ENCODE measurements around the gene PROC.

PROC gene

GRCh38 chr2:127418300-127419111 lies at the start of gene PROC:
Gene PROC, plus strand, starts transcription at chr2:127418427. Its CDS starts 1,516 bp downstream, at chr2:127419943.
- DNase-seq (ENCODE audit: low spot score) = no peak

DNA sequence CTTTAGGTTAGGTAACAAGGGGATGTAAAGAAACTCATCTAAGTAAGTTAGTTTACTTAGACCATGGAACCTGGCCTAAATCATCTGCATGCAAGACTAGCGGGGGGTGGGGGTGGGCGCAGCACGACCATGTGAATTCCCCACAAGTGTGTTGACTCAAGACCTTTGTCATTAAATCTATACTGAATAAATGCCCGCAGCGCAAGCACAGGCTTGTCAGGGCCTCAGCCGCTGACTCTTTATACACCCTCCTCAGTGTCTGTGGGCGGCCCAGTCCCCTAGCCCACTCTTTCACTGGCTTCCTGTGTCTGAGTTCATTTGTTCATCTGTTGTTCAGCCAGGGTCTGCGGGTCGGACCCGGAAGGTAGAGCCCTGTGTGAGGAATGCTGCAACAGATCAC lies 48.2 kb upstream of the PROC start:
- DNase-seq (ENCODE audit: low spot score) = no peak

DNA sequence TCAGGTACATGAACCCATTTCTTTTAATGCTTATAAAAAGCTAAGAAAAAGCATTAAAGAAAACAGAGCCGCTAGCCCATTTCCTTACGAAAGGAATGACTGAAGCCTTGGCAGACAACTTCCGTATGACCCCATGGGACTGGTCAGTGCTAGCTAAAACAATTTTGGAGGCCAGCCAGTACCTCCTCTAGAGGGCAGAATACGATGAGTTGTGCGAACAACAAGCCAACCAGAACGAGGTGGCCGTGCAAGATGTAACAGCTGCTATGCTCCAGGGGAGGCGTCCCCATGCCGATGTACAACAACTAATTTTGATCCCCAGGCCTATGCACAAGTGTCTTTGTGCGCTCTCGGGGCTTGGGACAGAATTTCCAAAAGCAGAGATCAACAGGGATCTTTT lies 47.2 kb upstream of the PROC start:
- no peak for DNase-seq (ENCODE audit: low spot score)

DNA sequence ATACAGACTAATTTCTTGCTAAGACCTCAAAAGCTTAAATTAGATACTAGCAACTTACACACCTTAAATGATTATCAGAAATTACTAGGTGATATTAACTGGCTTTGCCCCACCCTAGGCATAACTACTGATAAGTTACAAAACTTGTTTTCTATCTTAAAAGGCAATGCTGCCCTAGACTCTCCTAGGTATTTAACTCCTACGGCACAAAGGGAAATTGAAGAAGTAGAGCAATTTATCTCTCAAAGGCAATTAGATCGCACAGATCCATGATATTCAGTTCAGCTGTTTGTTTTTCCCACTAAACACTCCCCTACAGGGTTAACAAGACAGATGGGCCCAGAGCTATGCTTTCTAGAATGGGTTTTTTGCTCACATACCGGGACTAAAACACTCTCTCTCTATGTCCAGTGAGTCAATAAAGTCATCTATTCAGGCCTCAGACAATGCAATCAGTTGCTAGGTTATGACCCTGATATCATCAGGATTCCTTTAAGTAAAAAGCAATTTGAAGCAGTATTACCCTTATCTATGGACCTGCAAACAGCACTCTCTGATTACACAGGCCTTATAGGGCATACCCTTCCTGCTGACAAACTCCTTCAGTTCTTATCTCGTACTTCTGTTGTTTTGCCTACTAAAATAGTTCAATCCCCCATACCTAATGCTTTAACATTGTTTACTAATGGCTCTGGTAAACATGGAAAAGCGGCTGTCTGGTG lies 44.7 kb upstream of the PROC start:
- DNase-seq (ENCODE audit: low spot score) = no peak

DNA sequence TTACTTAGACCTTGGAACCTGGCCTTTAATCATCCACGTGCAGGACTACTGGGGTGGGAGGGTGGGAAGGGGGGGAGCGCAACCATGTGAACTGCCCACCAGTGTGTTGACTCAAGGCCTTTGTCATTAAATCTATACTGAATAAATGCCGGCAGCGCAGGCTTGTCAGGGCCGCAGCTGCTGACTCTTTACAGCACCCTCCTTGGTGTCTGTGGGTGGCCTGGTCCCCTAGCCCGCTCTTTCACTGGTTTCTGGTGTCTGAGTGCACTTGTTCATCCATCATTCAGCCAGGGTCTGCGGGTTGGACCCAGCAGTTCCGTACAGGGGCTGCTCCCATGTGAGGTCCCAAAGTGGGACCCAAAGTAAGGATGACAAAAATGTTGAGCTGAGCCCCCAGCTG lies 42.0 kb upstream of the PROC start:
- DNase-seq (ENCODE audit: low spot score) = no peak

DNA sequence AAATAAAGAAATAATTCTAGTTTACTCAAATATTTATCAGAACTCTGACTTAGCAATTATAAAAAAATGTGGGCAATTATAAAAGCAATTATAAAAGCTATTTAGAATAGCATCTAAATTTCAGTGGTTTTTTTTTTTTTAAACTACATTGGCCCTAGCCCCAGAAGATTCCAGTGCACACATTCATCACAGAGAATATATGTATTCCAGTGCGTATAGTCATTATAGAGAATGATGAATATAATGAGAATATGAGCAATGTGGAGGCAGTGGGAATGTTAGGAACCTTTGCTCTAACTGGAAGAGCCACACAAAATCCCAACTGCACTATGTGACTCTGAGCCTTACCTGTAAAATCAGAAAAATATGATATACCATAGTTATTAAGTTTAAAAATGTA lies 41.0 kb upstream of the PROC start:
- DNase-seq (ENCODE audit: low spot score) = no peak

DNA sequence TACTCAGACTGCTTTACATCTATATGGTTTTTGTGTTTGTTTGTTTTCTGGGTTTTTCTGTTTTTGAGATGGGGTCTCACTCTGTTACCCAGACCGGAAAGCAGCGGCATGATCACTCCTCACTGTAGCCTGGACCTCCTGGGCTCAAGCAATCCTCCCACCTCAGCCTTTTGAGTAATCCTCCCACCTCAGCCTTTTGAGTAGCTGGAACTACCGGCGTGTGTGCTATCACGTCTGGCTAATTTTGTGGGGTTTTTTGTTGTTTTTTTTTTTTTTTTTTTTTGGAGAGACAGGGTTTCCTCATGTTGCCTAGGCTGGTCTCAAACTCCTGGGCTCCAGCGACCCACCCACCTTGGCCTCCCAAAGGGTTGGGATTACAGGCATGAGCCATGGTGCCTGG lies 39.5 kb upstream of the PROC start:
- DNase-seq (ENCODE audit: low spot score) = no peak

GRCh38 chr2:127379712-127380355 lies 38.4 kb upstream of the PROC start:
- DNase-seq (ENCODE audit: low spot score) = no peak

GRCh38 chr2:127381762-127382161 lies 36.5 kb upstream of the PROC start:
- DNase-seq (ENCODE audit: low spot score) = no peak

DNA sequence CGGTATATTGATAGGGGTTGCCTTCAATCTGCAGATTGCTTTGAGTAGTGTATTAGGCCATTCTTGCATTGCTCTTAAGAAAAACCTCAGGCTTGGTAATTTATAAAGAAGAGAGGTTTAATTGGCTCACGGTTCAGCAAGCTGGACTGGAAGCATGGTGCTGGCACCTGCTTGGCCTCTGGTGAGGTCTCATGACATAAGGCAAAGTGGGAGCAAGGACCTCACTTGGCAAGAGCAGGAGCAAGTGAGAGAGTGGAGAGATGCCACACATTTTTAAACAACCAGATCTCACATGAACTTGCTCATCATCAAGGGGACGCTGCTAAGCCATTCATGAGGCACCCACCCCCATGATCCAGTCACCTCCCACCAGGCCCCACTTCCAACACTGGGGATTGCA lies 35.4 kb upstream of the PROC start:
- DNase-seq (ENCODE audit: low spot score) = no peak

DNA sequence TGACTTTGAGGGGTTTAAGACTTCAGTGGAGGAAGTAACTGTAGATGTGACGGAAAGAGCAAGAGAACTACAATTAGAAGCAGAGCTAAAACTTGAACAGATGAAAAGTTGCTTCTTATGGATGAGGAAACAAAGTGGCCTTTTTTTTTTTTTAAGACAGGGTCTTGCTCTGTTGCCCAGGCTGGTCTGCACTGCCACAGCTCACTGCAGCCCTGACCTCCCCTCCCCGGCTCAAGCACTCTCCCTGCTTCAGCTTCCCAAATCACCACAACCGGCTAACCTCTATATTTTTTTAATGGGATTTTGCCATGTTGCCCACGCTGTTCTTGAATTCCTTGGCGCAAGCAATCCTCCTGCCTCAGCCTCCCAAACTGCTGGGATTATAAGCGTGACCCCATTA lies 33.7 kb upstream of the PROC start:
- no peak for DNase-seq (ENCODE audit: low spot score)

DNA sequence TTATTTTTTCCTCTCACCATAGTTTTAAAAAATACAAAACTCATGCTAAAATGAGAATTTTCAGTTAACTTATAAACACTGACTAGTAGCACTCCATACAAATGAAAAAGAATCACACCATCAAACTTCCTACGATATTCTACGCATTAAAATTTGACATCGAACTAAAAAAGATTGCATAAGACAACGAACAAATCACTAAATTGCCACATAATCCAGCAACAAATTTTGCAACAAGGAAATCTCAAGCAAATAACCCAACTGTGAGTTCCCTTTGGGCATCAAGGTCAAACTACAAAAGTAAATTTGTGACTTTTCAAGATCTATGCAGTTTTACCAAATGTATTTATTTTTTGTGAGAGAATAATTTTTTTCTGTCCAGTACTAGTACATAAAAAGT lies 32.0 kb upstream of the PROC start:
- no peak for DNase-seq (ENCODE audit: low spot score)

GRCh38 chr2:127386764-127387654 lies 31.2 kb upstream of the PROC start:
- peak; percentile 88 for DNase-seq (ENCODE audit: low spot score)

- peak; percentile 91 for DNase-seq (ENCODE audit: low spot score)
Observed at GRCh38 chr2:127387655-127388422, 30.4 kb upstream of the PROC start, which contains the start of gene MAP3K2. Gene MAP3K2, minus strand, starts transcription at chr2:127387975. Its CDS starts 44,846 bp downstream, at chr2:127343129.

GRCh38 chr2:127388423-127389164 lies 29.6 kb upstream of the PROC start:
- no peak for DNase-seq (ENCODE audit: low spot score)

DNA sequence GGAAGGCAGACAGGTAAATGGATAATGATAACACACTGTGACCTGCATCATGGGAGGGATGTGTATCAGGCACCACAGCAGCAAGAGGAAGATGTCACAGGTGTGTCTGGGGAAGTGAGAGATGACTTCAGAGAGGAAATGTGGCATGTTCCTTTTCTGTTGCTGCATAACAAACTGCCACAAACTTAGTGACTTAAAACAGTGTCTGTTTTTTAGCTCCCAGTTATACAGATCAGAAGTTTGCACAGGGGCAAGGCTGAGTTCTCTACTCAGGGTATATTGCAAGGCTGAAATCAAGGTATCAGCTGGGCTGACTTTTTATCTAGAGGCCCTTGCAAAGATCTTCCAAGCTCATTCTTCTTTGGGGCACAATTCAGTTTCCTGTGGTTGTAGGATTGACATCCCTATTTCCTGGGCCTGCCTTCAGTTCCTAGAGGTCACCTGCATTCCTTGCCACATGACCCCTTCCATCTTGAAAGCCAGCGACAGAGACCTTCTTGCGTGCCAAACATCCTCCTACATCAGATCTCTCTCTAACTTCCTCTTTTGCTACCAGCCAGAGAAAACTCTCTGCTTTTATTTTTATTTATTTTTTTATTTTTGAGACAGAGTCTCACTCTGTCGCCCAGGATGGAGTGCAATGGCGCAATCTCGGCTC lies 28.3 kb upstream of the PROC start:
- DNase-seq (ENCODE audit: low spot score) = no peak

- DNase-seq (ENCODE audit: low spot score) = no peak
Observed at GRCh38 chr2:127392133-127392827, 25.9 kb upstream of the PROC start.

DNA sequence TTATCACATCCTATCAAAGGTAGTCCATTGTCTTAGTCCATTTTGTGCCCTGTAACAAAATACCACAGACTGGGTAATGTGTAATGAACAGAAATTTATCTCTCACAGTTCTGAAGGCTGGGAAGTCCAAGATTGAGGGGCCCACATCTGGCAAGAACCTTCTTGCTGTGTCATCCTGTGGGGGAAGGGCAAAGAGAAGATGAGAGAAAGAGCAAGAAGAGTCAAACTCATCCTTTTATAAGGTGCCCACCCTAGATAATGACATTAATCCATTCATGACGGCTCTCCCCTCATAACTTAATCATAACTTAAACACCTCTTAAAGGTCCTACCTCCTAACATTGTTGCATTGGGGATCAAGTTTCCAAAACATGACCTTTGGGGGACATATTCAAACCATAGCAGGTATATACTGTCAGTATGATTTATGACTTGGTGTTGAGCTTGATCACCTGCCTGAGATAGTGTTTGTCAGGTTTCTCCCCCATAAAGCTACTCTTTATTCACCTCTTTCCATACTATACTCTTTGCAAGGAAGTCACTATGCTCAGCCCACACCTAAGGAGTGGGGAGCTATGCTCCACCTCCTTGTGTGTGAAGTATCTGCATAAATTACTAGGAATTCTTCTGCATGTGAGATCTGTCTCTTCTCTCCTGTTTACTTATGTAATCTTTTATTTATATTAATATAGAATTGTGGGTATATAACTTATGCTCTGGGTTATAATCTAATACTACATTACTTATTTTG lies 25.2 kb upstream of the PROC start:
- DNase-seq (ENCODE audit: low spot score) = no peak

Data from globus pallidus (tissue), 1 donor.